Skeletal muscle cell (primary cell): Measurements from ENCODE around the gene TPM2.

Source experiments
- DNase-seq: peaks from one replicate; pipeline ENCODE4 v3.0.0-alpha.2; 2010; ENCODE audit warnings: low read depth
- H3K4me3 ChIP-seq: 2 replicates; pipeline ENCODE4 v1.5.1; 2011; ENCODE audit warnings: low read depth, mild to moderate bottlenecking, control low read depth, low read length, moderate library complexity

TPM2 gene

DNA sequence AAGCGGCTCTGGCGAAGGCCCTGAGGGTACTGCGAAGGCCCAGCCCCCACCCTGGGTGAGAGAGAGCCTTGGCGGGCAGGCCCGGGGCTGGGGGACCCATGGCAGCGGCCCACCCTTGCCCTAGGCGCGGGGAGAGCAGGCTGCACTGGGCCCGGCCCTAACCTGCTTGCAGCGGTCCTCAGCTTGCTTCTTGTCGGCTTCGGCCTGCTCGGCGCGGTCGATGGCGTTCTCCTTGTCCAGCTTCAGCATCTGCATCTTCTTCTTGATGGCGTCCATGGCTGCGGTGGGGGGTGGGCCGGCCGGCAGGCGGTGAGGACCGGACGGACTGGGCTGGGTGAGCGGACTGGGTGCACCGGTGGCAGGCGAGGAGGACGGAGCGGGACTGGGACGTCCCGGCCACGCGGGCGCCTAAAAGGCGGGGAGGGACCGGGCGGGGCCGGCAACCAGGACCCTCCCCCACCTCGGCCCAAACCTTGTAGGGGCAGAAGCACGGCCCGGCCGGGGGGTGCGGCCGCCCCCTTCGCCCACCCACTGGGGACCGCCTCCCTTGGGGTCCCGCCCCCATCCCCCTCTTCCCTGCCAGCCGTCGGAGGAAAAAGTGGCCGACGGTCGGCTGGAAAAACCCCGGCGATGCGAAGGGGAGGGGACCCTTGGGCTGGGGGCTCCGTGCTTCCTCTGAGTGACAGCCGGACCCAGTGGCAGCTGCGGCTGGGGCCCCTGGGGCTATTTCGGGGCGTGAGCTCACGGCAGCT is at the start of gene TPM2:
TSS of gene TPM2 (minus strand) at position 384 of the 752 bp plus-strand sequence. CDS start at position 276, 108 bp downstream.
- peak; percentile 73 for DNase-seq
- H3K4me3 ChIP-seq: peak within 1 kb of the TSS; percentile 99

DNA sequence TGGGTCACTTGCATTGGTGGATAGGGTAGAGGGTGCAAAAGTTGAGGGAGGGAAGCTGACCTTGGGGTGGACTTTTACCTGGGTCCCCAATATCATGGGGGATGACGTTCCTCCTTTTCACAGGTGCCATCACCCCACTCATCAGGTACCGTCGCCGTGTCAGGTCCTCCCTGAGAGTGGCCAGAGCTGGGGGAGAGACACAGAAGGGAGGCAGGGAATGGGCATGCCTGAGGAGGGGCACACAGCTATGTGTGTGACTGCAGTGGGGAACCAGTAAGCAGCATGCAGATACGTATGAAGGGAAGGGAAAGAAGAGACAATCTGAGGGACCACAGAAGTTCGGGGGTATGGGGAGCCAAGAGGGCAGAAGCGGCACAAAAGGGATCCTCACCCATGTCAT is 49.2 kb upstream of the TPM2 start:
- H3K4me3 ChIP-seq: no peak overlapping the region
- DNase-seq: no peak

DNA sequence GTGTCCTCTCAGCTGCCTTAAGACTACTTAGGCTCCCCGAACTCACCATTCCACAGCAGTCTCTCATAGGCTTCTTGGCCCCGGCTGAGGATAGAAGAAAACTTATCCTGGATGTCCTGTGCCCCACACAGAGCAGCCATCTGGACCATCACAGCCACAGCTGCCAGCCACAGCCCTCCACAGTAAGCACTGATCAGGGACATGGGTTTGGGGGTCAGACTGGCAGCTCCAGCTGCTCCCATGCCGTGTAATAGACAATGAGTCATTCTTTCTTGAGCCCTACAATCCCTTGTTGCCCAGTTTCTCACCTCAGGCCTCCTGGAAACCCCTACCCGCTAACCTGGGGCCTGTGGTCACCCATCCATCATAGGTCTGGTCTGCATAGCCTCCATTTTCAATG is 48.5 kb upstream of the TPM2 start:
- no peak for DNase-seq
- no peak overlapping the region for H3K4me3 ChIP-seq

DNA sequence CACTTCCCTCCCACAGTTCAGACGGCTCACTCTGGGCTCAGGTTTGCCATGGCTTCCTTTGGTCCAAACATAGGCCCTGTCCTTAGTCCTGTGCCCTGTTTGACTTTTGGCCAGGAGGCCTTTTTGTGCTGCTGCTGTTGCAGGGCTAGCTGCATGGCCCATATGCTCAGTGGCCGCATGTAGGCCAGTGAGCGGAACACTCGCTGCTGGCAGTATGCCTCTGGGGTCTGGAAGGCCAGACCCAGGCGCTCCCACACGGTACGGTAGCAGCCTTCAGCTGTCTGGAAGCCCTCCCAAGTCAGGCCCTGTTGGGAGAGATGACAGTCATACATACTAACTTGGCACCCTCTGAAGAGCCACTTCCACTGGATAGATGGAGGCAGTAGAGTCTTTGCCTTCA is 47.4 kb upstream of the TPM2 start:
- no peak overlapping the region for H3K4me3 ChIP-seq
- DNase-seq: no peak

- no peak overlapping the region for H3K4me3 ChIP-seq
- DNase-seq: no peak
These were observed 46.5 kb upstream of the TPM2 start for GRCh38 chr9:35736201-35736633.

- no peak for DNase-seq
- no peak overlapping the region for H3K4me3 ChIP-seq
These were observed 44.4 kb upstream of the TPM2 start for GRCh38 chr9:35734096-35734495.

GRCh38 chr9:35732800-35733541 is 43.2 kb upstream of the TPM2 start:
- H3K4me3 ChIP-seq: peak overlapping the region; percentile 90
- no peak for DNase-seq

DNA sequence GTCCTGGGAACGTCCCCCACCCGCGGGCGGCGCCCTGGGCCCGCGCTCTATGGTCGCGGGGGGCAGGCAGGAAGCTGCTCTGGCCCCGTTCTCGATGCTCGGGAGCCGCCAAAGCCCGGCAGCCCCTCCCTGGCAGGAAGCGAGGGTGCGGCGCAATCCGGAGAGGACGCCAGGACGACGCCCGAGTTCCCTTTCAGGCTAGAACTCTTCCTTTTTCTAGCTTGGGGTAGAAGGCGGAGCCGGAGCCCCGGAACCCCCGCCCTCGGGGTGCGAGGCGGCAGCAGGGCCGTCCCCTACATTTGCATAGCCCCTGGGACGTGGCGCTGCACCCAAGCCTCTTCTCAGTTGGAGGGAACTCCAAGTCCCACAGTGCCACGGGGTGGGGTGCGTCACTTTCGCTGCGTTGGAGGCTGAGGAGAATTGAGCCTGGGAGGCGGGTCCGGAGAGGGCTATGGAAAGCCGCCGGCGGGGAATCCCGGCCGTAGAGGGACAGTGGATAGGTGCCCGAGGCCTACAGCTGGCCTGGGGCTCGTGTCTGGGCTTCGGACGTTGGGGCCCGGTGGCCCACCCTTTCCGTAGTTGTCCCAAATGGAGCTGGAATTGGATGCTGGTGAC is 42.6 kb upstream of the TPM2 start, which contains the start of the genes CREB3 and TLN1:
TSS of gene CREB3 (plus strand) at position 482 of the 615 bp plus-strand sequence. CDS start at position 589, 107 bp downstream.
TSS of gene TLN1 (minus strand) at position 11 of the 615 bp plus-strand sequence. CDS start 6,501 bp downstream, outside the sequence.
- peak within 1 kb of the TSS; percentile 90 for H3K4me3 ChIP-seq
- peak; percentile 97 for DNase-seq

- peak overlapping the region; percentile 90 for H3K4me3 ChIP-seq
- no peak for DNase-seq
These were observed 41.9 kb upstream of the TPM2 start for GRCh38 chr9:35731415-35732184.

DNA sequence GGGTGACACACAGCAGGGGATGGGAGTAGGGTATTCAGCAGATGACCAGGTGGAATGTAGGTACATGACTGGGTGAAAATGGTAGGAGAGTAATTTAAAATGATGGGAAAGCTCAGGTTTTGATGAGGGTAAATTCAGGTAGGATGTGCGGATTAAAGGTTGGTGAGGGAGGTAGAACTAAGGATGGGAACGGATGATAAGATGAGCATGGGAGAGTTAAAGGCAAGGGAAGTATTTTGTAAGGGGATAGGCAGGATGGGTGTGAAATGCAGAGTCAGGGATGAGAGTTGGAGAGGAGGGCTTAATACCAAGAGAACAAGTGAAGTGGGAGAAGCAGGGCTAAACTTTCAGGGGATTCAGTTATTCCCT is 40.7 kb upstream of the TPM2 start:
- DNase-seq: no peak
- peak overlapping the region; percentile 90 for H3K4me3 ChIP-seq

- peak; percentile 63 for DNase-seq
- peak overlapping the region; percentile 90 for H3K4me3 ChIP-seq
These were observed 40.2 kb upstream of the TPM2 start for GRCh38 chr9:35729700-35730485.

- H3K4me3 ChIP-seq: peak overlapping the region; percentile 90
- DNase-seq: no peak
These were observed 39.4 kb upstream of the TPM2 start for GRCh38 chr9:35729101-35729500.

DNA sequence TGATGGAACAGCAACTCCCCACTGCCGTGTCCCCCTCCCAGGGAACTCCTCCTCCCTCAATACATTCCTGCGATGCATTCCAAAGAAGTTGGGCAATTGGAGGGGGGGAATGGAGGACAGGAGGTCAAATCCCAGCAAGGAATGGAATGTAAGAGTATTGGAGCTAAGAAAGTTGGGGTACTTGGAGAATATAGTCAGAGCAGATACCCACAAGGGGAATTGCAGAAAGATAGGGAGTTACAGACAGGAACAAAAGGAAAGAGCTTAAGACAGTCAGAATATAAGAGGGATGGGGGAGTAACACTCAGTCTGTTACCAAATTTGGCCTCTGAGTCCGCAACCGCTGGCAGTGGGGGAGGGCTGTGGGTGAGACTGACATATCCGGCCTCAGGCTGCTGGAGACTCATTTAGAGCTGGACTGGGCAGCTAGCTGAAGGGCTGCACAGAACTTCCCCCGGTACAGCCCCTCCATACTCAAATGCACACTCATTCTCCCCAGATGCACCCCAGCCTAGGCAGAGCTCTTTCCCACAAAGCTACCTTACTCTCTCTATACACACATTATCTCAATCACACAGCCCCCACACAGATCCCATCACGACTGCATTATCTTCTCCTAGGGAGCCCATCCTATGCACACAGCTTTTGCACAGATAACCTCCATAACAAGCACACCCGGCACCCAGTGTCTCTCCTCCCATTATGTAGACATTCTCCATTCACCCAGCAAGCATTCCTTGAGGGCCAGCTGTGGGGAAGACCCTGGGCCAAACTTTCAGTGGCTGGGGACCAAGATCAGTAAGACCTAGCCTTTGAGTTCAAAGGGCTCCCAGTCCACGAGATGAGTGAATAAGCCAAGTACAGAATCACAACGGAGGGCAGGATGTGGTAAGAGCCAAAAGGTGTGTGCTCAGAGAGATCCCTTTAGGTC is 38.6 kb upstream of the TPM2 start:
- DNase-seq: peak; percentile 71
- H3K4me3 ChIP-seq: peak overlapping the region; percentile 90

DNA sequence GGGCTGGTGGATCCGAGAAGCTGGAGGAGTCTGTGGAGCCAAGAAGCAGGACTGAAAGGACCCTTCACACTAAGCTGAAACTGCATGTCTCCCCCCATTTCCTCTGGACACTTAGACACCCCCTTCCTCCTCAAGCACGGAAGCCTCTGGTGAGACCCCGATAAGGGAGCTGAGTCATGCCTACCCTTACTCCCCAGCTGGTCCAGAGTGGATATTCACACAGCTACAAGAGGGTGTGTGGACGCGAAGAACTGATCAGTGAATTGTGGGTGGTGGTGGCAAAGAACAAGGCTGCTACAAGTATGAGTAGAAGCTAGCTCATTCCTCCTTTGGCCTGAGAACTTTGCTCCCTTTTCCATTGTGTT is 37.9 kb upstream of the TPM2 start:
- H3K4me3 ChIP-seq: peak overlapping the region; percentile 90

GRCh38 chr9:35726931-35727330 is 37.2 kb upstream of the TPM2 start:
- no peak overlapping the region for H3K4me3 ChIP-seq

More for the DNA sequence above, 37.9 kb upstream of the TPM2 start:
- DNase-seq: no peak

GRCh38 chr9:35725362-35725761 is 35.6 kb upstream of the TPM2 start:
- no peak for DNase-seq
- H3K4me3 ChIP-seq: no peak overlapping the region

More at GRCh38 chr9:35726931-35727330, 37.2 kb upstream of the TPM2 start:
- no peak for DNase-seq

- H3K4me3 ChIP-seq: no peak overlapping the region
- no peak for DNase-seq
These were observed 34.2 kb upstream of the TPM2 start for GRCh38 chr9:35723908-35724307.

DNA sequence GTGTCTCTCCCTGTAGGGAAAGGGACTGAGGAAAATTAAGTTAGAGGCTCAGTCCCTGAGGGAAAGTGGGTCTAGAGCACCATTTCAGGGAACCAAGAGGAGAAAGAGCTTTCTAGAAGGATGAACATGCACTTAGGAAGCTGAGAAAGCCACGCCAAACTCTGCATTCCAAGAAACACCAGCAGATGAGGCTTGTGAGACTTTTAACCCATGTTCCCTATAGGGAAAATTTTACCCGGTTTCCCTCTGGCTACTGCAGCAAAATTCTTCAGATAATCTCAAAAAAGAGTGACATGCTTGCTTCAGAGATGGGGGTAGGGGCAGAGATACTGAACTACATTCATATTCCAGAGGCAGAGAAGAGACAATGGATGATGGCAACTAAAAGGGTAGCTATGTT is 33.7 kb upstream of the TPM2 start:
- DNase-seq: no peak
- H3K4me3 ChIP-seq: no peak overlapping the region
